ENCODE results near the gene SERP2. TPM values are rescaled to one million over a fixed set of nuclear protein-coding genes. Genes with fewer than 3 reads are reported as not detected.

SERP2 gene
- polyA plus RNA-seq, 2 of the 4 experiments (the other 2 are of a cell fraction), result not detected

- TF ChIP-seq ATOH8 (CRISPR knock-in tag; IDR thresholded peaks at IDR 0.05; ENCODE audit: low read depth), result no peak
- no peak for TF ChIP-seq CBX8 (IDR thresholded peaks at IDR 0.05)
Measured at GRCh38 chr13:44368062-44368591, 5.5 kb upstream of the SERP2 start (continued).

DNA sequence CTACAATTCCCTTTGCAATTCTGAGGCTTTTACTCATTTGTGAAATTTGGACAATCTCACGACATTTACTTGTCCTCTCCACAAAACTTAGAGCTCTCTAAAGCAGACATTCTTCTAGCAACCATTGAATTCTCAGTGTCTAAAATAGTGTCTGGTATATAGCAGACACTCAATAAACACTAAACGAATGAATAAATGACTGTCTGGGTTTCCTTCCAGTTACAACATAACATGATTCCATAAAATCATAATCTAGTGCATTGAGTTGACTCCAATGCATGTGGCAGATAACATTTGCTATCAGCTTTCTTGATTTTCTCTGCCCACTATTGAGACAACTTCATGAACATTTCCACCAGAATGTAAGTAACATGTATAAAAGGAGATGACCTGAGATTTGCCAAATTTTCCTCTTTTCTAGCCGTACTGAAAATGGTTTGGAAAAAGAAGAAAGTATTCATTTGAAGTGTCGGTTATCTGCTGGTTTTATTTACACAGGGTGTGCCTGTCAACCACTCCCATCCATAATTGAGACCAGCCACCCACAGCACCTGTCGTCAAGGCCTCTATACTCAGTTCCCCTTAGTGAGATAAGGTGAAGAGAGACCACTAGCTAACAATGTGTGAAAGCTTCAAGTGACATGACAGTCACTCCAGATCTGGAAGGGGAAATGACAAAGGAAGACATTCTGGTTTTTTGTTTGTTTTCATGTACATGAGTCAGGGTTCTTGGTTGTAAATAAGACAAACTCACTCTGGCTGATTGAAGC is 4.8 kb upstream of the SERP2 start:
- FAIRE-seq, result no peak
- peak overlapping the region; percentile 24 for H3K4me2 ChIP-seq
- CTCF ChIA-PET, result interaction anchor here (1.3 kb wide), 1 partner anchor 50 kb away, joined by 3 read pairs; no protein-coding TSS in a partner anchor

DNA sequence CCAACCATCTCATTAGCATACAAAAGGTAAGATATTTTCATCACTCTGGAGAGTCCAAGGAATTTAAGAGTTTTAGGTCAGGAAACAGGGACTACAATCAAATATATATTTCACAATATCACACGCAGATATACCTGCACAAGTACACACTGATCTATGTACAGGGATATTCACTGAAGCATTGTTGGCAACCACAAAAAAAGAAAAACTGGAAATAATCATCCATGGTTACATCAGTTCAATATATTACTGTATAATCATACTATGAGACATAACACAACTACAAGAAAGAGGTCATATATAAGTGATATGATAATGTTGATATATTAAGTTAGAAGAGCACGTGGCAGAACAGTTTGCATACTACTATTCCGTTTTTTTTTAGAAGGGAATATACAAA is 2.2 kb upstream of the SERP2 start:
- WGBS (ENCODE audit: missing lambda C conversion rate), result 84% methylated on average over 3 of the region's 3 CpGs
- ChIA-PET POLR2A (no interaction called here), CTCF (no interaction called here)
- ATAC-seq (no peak), DNase-seq (ENCODE audit: low read depth in 1 of 2, low spot score in 1 of 2) (no peak), FAIRE-seq (no peak)
- no peak overlapping the region for H3K27ac ChIP-seq
- peaks cover 27% of the 10 kb centered on the region for H3K4me1 ChIP-seq
- H3K4me2 ChIP-seq, result no peak overlapping the region
- no peaks in the 10 kb centered on the region for H3K9me3 ChIP-seq
- H3K4me3 ChIP-seq, result no peak overlapping the region
- TF ChIP-seq KDM1A (IDR thresholded peaks at IDR 0.05; ENCODE audit: low read depth) (no peak), USF2 (IDR thresholded peaks at IDR 0.05) (no peak), POLR2AphosphoS2 (conservative IDR thresholded peaks at IDR 0.05; ENCODE audit: low read length) (no peak), ZFP36 (IDR thresholded peaks at IDR 0.05; ENCODE audit: borderline replicate concordance, partially characterized antibody) (no peak), CHD4 (IDR thresholded peaks at IDR 0.05; ENCODE audit: borderline replicate concordance) (no peak), TFCP2L1 (CRISPR knock-in tag; IDR thresholded peaks at IDR 0.05) (no peak), NFE2L2 (conservative IDR thresholded peaks at IDR 0.05; ENCODE audit: low read length) (no peak), SREBF2 (IDR thresholded peaks at IDR 0.05) (no peak), RARB (CRISPR knock-in tag; IDR thresholded peaks at IDR 0.05) (no peak), SMC3 (IDR thresholded peaks at IDR 0.05) (no peak), GATA3 (IDR thresholded peaks at IDR 0.05; ENCODE audit: borderline replicate concordance) (no peak), MAZ (IDR thresholded peaks at IDR 0.05; ENCODE audit: borderline replicate concordance, low read depth, low read length) (no peak), RCOR1 (IDR thresholded peaks at IDR 0.05; ENCODE audit: low read depth, low read length) (no peak), CBX2 (IDR thresholded peaks at IDR 0.05; ENCODE audit: borderline replicate concordance, low read depth) (no peak)
- TF ChIP-seq, protein P1, sequence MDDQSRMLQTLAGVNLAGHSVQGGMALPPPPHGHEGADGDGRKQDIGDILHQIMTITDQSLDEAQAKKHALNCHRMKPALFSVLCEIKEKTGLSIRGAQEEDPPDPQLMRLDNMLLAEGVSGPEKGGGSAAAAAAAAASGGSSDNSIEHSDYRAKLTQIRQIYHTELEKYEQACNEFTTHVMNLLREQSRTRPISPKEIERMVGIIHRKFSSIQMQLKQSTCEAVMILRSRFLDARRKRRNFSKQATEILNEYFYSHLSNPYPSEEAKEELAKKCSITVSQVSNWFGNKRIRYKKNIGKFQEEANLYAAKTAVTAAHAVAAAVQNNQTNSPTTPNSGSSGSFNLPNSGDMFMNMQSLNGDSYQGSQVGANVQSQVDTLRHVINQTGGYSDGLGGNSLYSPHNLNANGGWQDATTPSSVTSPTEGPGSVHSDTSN (IDR thresholded peaks at IDR 0.05), result no peak

More for the DNA sequence above, 4.8 kb upstream of the SERP2 start:
- Histone ChIP-seq H3K4me1 (peaks cover 41% of the 10 kb centered on the region), H3K4me3 (no peak overlapping the region), H3K27ac (peak overlapping the region; percentile 6 to 71; a peak in 3 of 6 replicates), H3K9me3 (no peaks in the 10 kb centered on the region)
- ATAC-seq (no peak), DNase-seq (ENCODE audit: low read depth in 1 of 2, low spot score in 1 of 2) (no peak)
- POLR2A ChIA-PET, result interaction anchor here (1.0 kb wide), 1 partner anchor 62 kb away, joined by 4 read pairs; no protein-coding TSS in a partner anchor
- TF ChIP-seq HEYL (CRISPR knock-in tag; IDR thresholded peaks at IDR 0.05), result no peak
- TF ChIP-seq EHMT2 (IDR thresholded peaks at IDR 0.05; ENCODE audit: low read depth), result no peak
- 35% methylated on average over 5 of the region's 5 CpGs for WGBS (ENCODE audit: missing lambda C conversion rate)

DNA sequence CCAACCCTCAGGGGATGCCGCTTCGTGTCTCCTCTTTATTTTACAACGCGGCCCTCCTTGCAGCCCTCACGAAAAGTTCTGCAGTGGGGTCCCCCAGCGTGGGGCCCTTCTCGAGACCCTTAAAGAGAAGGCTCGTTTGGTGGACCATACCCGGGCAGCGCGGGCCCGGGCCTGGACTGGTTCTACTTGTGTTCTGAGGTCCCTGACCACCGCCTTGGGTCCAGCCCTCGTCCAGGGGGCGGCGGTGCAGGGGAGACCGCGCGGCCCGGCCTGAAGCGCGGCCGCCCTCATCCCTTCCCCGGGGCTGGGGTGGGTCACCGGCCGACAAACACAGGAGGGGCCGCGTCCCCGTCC is 400 bp upstream of the SERP2 start:
- Histone ChIP-seq H3K4me2 (no peak overlapping the region), H3K9me3 (no peaks in the 10 kb centered on the region), H3K4me3 (no peak overlapping the region), H3K27ac (no peak overlapping the region), H3K4me1 (peaks cover 21% of the 10 kb centered on the region)
- ATAC-seq (no peak), FAIRE-seq (no peak), DNase-seq (ENCODE audit: low read depth in 1 of 2, low spot score in 1 of 2) (no peak)
- CTCF ChIA-PET, result no interaction called here
- POLR2A ChIA-PET, result no interaction called here
- no peak for TF ChIP-seq USF2 (IDR thresholded peaks at IDR 0.05)
- TF ChIP-seq NFE2L2 (conservative IDR thresholded peaks at IDR 0.05; ENCODE audit: low read length), result no peak
- no peak for TF ChIP-seq CBX2 (IDR thresholded peaks at IDR 0.05; ENCODE audit: borderline replicate concordance, low read depth)
- WGBS (ENCODE audit: missing lambda C conversion rate), result 93% methylated on average over 7 of the region's 29 CpGs

All from A549 (cell line).